ENCODE measurements around the gene LRRC47.

- TF ChIP-seq EZH2 (IDR thresholded peaks at IDR 0.05; ENCODE audit: insufficient read depth, poor library complexity, severe bottlenecking) (no peak), EZH2phosphoT487 (IDR thresholded peaks at IDR 0.05; ENCODE audit: insufficient read depth, low read depth) (no peak)
These were observed 51.2 kb downstream of the LRRC47 start for GRCh38 chr1:3745071-3745470.
